HepG2 (cell line): Measurements from ENCODE around the gene PTPRF. TPM values are rescaled to one million over a fixed set of nuclear protein-coding genes. Genes with fewer than 3 reads are reported as not detected.
A peak's percentile ranks its signal among the peaks of the same experiment; 100 is the strongest.

ENCODE experiments used
- AHR ChIP-seq: IDR thresholded peaks from 2 replicates; pipeline ENCODE4 v1.6.1; 2018; ENCODE audit warnings: missing genetic modification reagents, missing compliant biosample characterization
- ELF3 ChIP-seq: IDR thresholded peaks from 2 replicates; pipeline ENCODE4 v1.6.1; 2016; ENCODE audit warnings: missing genetic modification reagents, missing compliant biosample characterization
- HDAC2 ChIP-seq: sonication (generic); formaldehyde crosslinking; IDR thresholded peaks from 2 replicates; pipeline ENCODE4 v1.4.0; 2020; ENCODE audit warnings: missing genetic modification reagents
- MED8 ChIP-seq: sonication (generic); formaldehyde crosslinking; IDR thresholded peaks from 2 replicates; pipeline ENCODE4 v1.8.1; 2023; ENCODE audit warnings: mild to moderate bottlenecking, missing genetic modification reagents; ENCODE audit not compliant: insufficient replicate concordance
- POLR2AphosphoS2 ChIP-seq: IDR thresholded peaks from 2 replicates; pipeline ENCODE4 v1.6.1; 2011; ENCODE audit warnings: low read depth, low read length, improper control_type of control experiment
- REPIN1 ChIP-seq: sonication (generic); formaldehyde crosslinking; IDR thresholded peaks from 2 replicates; pipeline ENCODE4 v1.8.0; 2022; ENCODE audit warnings: missing genetic modification reagents, low read depth, mild to moderate bottlenecking, borderline replicate concordance
- SALL1 ChIP-seq: sonication (generic); formaldehyde crosslinking; IDR thresholded peaks from 2 replicates; pipeline ENCODE4 v1.8.0; 2022; ENCODE audit warnings: mild to moderate bottlenecking, missing genetic modification reagents
- SRSF4 ChIP-seq: fragments of 200-400 bp; formaldehyde crosslinking; IDR thresholded peaks from one replicate; pipeline ENCODE4 v1.6.1; 2018; ENCODE audit warnings: mild to moderate bottlenecking, low read depth, low read length, moderate library complexity; ENCODE audit not compliant: poor library complexity, severe bottlenecking
- TBX3 ChIP-seq: fragments of 450-650 bp; IDR thresholded peaks from 2 replicates; pipeline ENCODE4 v1.6.1; 2017; ENCODE audit warnings: antibody characterized with exemption, mild to moderate bottlenecking, inconsistent platforms, borderline replicate concordance
- ZNF331 ChIP-seq: sonication (generic); formaldehyde crosslinking; IDR thresholded peaks from 2 replicates; pipeline ENCODE4 v1.4.0; 2020; ENCODE audit warnings: missing genetic modification reagents
- ZNF652 ChIP-seq: IDR thresholded peaks from 2 replicates; pipeline ENCODE4 v1.6.1; 2016; ENCODE audit warnings: low read depth, borderline replicate concordance
- ZNF883 ChIP-seq: sonication (generic); formaldehyde crosslinking; IDR thresholded peaks from 2 replicates; pipeline ENCODE4 v1.5.1; 2020; ENCODE audit warnings: mild to moderate bottlenecking, missing genetic modification reagents; ENCODE audit errors: not compliant biosample characterization
- polyA plus RNA-seq, 8 experiments: library from polyadenylated mRNA; depleted of rRNA in 3 of 8; stranded (reverse) in 7 of 8; unstranded in 1 of 8; fragments of >200 nt; fragmentation: Illumina TruSeq in 4 of 8; extraction: Trizol in 4 of 8; gene quantifications; 2 replicates each; pipeline versions ENCODE4 v1.2.1 to v1.2.3, GENCODE V29; 2011 to 2016; ENCODE audit warnings: low read depth in 4 of 8, missing spikeins in 1 of 8, mixed read lengths in 1 of 8; ENCODE audit not compliant: insufficient read depth in 1 of 8
- total RNA-seq, 5 experiments: library from RNA; depleted of rRNA; stranded (reverse); fragments of >200 nt; fragmentation: Illumina TruSeq; extraction: Trizol; gene quantifications; 2 replicates each; pipeline ENCODE4 v1.2.3, GENCODE V29; 2016; ENCODE audit warnings: low read depth in 1 of 5
- TF ChIP-seq, protein P1 (sequence below): sonication (generic); formaldehyde crosslinking; IDR thresholded peaks from 2 replicates; pipeline ENCODE4 v1.5.0; 2020; ENCODE audit warnings: mild to moderate bottlenecking, missing genetic modification reagents, borderline replicate concordance
- TF ChIP-seq, protein P2 (sequence below): sonication (generic); formaldehyde crosslinking; IDR thresholded peaks from 2 replicates; pipeline ENCODE4 v1.8.1; 2022; ENCODE audit warnings: low read depth, mild to moderate bottlenecking, missing genetic modification reagents
- TF ChIP-seq, protein P3 (sequence below): sonication (generic); formaldehyde crosslinking; IDR thresholded peaks from 2 replicates; pipeline ENCODE4 v1.4.0; 2020; ENCODE audit warnings: missing genetic modification reagents

The PTPRF gene
- total and polyA plus RNA-seq, 2 of the 13 experiments (the other 11 are each of a cell fraction or from before 2014, with no cell fraction given), result 55.9 to 167 TPM

DNA sequence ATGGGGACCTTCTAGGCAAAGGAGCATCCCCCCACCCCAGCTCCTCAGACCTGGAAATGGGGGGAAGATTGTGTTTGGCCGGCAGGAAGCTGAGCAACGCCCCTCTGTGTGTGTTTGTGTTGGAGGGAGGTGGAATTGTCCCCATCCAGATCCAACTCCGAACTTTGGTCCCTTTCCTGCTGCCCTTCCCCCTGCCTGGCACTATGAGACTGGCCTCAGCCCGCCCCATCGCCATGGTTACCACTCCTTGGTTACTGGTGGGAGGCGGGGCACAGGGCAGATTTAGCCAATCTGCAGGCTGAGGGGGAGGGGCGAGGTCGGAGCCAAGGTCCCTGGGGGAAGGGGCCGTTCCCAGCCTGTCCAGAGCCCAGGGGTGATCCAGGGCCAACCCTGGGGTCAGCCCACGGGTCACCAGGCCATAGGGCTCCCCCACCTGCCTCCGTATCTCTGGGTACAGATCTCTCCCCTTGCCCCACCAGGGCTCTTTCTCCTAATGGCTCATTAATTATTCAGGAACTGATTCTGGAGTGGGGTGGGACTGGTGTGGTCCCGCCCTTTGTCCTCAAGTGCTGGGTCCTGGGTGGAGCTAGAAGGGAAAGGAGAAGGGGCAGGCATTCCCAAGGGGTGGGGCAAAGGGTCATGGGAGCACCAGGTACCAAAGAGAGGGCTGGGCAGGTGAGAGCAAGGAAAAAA, 15.2 kb downstream of the PTPRF start (continued):
- no peak for TF ChIP-seq ZNF883 (CRISPR knock-in tag)
- TF ChIP-seq, protein P1, sequence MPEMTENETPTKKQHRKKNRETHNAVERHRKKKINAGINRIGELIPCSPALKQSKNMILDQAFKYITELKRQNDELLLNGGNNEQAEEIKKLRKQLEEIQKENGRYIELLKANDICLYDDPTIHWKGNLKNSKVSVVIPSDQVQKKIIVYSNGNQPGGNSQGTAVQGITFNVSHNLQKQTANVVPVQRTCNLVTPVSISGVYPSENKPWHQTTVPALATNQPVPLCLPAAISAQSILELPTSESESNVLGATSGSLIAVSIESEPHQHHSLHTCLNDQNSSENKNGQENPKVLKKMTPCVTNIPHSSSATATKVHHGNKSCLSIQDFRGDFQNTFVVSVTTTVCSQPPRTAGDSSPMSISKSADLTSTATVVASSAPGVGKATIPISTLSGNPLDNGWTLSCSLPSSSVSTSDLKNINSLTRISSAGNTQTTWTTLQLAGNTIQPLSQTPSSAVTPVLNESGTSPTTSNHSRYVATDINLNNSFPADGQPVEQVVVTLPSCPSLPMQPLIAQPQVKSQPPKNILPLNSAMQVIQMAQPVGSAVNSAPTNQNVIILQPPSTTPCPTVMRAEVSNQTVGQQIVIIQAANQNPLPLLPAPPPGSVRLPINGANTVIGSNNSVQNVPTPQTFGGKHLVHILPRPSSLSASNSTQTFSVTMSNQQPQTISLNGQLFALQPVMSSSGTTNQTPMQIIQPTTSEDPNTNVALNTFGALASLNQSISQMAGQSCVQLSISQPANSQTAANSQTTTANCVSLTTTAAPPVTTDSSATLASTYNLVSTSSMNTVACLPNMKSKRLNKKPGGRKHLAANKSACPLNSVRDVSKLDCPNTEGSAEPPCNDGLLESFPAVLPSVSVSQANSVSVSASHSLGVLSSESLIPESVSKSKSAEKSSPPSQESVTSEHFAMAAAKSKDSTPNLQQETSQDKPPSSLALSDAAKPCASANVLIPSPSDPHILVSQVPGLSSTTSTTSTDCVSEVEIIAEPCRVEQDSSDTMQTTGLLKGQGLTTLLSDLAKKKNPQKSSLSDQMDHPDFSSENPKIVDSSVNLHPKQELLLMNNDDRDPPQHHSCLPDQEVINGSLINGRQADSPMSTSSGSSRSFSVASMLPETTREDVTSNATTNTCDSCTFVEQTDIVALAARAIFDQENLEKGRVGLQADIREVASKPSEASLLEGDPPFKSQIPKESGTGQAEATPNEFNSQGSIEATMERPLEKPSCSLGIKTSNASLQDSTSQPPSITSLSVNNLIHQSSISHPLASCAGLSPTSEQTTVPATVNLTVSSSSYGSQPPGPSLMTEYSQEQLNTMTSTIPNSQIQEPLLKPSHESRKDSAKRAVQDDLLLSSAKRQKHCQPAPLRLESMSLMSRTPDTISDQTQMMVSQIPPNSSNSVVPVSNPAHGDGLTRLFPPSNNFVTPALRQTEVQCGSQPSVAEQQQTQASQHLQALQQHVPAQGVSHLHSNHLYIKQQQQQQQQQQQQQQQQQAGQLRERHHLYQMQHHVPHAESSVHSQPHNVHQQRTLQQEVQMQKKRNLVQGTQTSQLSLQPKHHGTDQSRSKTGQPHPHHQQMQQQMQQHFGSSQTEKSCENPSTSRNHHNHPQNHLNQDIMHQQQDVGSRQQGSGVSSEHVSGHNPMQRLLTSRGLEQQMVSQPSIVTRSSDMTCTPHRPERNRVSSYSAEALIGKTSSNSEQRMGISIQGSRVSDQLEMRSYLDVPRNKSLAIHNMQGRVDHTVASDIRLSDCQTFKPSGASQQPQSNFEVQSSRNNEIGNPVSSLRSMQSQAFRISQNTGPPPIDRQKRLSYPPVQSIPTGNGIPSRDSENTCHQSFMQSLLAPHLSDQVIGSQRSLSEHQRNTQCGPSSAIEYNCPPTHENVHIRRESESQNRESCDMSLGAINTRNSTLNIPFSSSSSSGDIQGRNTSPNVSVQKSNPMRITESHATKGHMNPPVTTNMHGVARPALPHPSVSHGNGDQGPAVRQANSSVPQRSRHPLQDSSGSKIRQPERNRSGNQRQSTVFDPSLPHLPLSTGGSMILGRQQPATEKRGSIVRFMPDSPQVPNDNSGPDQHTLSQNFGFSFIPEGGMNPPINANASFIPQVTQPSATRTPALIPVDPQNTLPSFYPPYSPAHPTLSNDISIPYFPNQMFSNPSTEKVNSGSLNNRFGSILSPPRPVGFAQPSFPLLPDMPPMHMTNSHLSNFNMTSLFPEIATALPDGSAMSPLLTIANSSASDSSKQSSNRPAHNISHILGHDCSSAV (CRISPR knock-in tag), result no peak
- peak; percentile 76 for TF ChIP-seq REPIN1 (CRISPR knock-in tag)
- TF ChIP-seq, protein P2, sequence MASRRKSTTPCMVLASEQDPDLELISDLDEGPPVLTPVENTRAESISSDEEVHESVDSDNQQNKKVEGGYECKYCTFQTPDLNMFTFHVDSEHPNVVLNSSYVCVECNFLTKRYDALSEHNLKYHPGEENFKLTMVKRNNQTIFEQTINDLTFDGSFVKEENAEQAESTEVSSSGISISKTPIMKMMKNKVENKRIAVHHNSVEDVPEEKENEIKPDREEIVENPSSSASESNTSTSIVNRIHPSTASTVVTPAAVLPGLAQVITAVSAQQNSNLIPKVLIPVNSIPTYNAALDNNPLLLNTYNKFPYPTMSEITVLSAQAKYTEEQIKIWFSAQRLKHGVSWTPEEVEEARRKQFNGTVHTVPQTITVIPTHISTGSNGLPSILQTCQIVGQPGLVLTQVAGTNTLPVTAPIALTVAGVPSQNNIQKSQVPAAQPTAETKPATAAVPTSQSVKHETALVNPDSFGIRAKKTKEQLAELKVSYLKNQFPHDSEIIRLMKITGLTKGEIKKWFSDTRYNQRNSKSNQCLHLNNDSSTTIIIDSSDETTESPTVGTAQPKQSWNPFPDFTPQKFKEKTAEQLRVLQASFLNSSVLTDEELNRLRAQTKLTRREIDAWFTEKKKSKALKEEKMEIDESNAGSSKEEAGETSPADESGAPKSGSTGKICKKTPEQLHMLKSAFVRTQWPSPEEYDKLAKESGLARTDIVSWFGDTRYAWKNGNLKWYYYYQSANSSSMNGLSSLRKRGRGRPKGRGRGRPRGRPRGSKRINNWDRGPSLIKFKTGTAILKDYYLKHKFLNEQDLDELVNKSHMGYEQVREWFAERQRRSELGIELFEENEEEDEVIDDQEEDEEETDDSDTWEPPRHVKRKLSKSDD (CRISPR knock-in tag), result 0 out of 2 replicates have a peak, but pooled peaks have one; percentile 29
- TF ChIP-seq ELF3 (CRISPR knock-in tag), result peak; percentile 74
- peak; percentile 55; the same call in 1 of the 2 replicates for TF ChIP-seq ZNF331 (CRISPR knock-in tag)
- TF ChIP-seq, protein P3, sequence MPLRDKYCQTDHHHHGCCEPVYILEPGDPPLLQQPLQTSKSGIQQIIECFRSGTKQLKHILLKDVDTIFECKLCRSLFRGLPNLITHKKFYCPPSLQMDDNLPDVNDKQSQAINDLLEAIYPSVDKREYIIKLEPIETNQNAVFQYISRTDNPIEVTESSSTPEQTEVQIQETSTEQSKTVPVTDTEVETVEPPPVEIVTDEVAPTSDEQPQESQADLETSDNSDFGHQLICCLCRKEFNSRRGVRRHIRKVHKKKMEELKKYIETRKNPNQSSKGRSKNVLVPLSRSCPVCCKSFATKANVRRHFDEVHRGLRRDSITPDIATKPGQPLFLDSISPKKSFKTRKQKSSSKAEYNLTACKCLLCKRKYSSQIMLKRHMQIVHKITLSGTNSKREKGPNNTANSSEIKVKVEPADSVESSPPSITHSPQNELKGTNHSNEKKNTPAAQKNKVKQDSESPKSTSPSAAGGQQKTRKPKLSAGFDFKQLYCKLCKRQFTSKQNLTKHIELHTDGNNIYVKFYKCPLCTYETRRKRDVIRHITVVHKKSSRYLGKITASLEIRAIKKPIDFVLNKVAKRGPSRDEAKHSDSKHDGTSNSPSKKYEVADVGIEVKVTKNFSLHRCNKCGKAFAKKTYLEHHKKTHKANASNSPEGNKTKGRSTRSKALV, result no peak
- TF ChIP-seq ZNF652 (CRISPR knock-in tag), result no peak
- peak; percentile 80 for TF ChIP-seq HDAC2 (CRISPR knock-in tag)
- TF ChIP-seq TBX3, result peak; percentile 59; the same call in 1 of the 2 replicates
- no peak for TF ChIP-seq SRSF4
- TF ChIP-seq POLR2AphosphoS2, result no peak
- peak; percentile 49 for TF ChIP-seq MED8 (CRISPR knock-in tag)
- peak; percentile 88 for TF ChIP-seq SALL1 (CRISPR knock-in tag)
- no peak for TF ChIP-seq AHR (CRISPR knock-in tag)
